ENCODE data around the gene LINGO3. TPM values are rescaled to one million over a fixed set of nuclear protein-coding genes. Genes with fewer than 3 reads are reported as not detected.

Gene LINGO3
- total RNA-seq, 2 donors from 2014 or later: not detected

GRCh38 chr19:2296141-2296540 is 11.8 kb downstream of the LINGO3 start:
- intact Hi-C loops (cut with DNase I): no loop called here
- Histone ChIP-seq H3K27ac (no peak overlapping the region), H3K9me3 (no peaks in the 10 kb centered on the region), H3K27me3 (peaks cover 4 to 14% of the 10 kb centered on the region in 2 donors), H3K36me3 (replicated peaks in 1 of 2; ENCODE audit: insufficient read depth in 1 of 2, low read depth in 2 of 2) (no peaks in the 10 kb centered on the region), H3K4me1 (peaks cover 7% of the 10 kb centered on the region), H3K4me3 (no peak overlapping the region)
- WGBS, 2 donors: 78 to 84% methylated on average over 8 to 16 of the region's 16 CpGs
- no peak for ATAC-seq
- TF ChIP-seq CTCF (IDR thresholded peaks at IDR 0.05) (no peak), POLR2A (IDR thresholded peaks at IDR 0.05) (no peak)
- no peak for DNase-seq

GRCh38 chr19:2294687-2295335 is 13.1 kb downstream of the LINGO3 start:
- H3K27ac ChIP-seq: no peak overlapping the region
- WGBS, 2 donors: 37% methylated on average over 18 to 26 of the region's 26 CpGs
- no peak for TF ChIP-seq POLR2A (IDR thresholded peaks at IDR 0.05)
- TF ChIP-seq CTCF (IDR thresholded peaks at IDR 0.05): no peak
- DNase-seq (no peak), ATAC-seq (peak; percentile 15)
- H3K36me3 ChIP-seq (replicated peaks in 1 of 2; ENCODE audit: insufficient read depth in 1 of 2, low read depth in 2 of 2): no peaks in the 10 kb centered on the region
- H3K4me1 ChIP-seq: peaks cover 20% of the 10 kb centered on the region
- H3K27me3 ChIP-seq: peaks cover 5 to 26% of the 10 kb centered on the region in 2 donors
- H3K4me3 ChIP-seq: no peak overlapping the region
- H3K9me3 ChIP-seq: no peaks in the 10 kb centered on the region
- intact Hi-C loops (cut with DNase I): no loop called here

GRCh38 chr19:2291185-2291751 is 16.7 kb downstream of the LINGO3 start:
- intact Hi-C loops (cut with DNase I): no loop called here
- DNase-seq: no peak
- whole genome bisulfite sequencing, 2 donors: 14% methylated on average over 61 of the region's 67 CpGs; no CpG with 5 or more reads in 1 of the 2 donors
- Histone ChIP-seq H3K27ac (no peak overlapping the region), H3K4me1 (peaks cover 26% of the 10 kb centered on the region), H3K4me3 (no peak overlapping the region), H3K9me3 (no peaks in the 10 kb centered on the region), H3K27me3 (peaks cover 5 to 39% of the 10 kb centered on the region in 2 donors), H3K36me3 (replicated peaks in 1 of 2; ENCODE audit: insufficient read depth in 1 of 2, low read depth in 2 of 2) (no peaks in the 10 kb centered on the region)
- ATAC-seq: no peak
- no peak for TF ChIP-seq POLR2A (IDR thresholded peaks at IDR 0.05)
- TF ChIP-seq CTCF (IDR thresholded peaks at IDR 0.05): no peak

GRCh38 chr19:2290441-2291184 is 17.3 kb downstream of the LINGO3 start:
- peak in 1 of 4 donors; percentile 23 for DNase-seq
- Histone ChIP-seq H3K27me3 (peaks cover 5 to 39% of the 10 kb centered on the region in 2 donors), H3K36me3 (replicated peaks in 1 of 2; ENCODE audit: insufficient read depth in 1 of 2, low read depth in 2 of 2) (no peaks in the 10 kb centered on the region), H3K27ac (peak overlapping the region in 1 of 4 donors; percentile 72), H3K4me1 (peaks cover 26% of the 10 kb centered on the region), H3K9me3 (no peaks in the 10 kb centered on the region), H3K4me3 (peak overlapping the region in 1 of 2 donors; percentile 12)
- WGBS, 2 donors: 3% methylated on average over 75 of the region's 82 CpGs; no CpG with 5 or more reads in 1 of the 2 donors
- intact Hi-C loops (cut with DNase I): no loop called here
- peak; percentile 19 for ATAC-seq
- TF ChIP-seq CTCF (IDR thresholded peaks at IDR 0.05) (no peak), POLR2A (IDR thresholded peaks at IDR 0.05) (no peak)
